Esophagus squamous epithelium (tissue), 4 donors: Measurements from ENCODE around the gene ZDHHC18.

ENCODE experiments used
- POLR2A ChIP-seq, 4 donors: fragments of 450-650 bp; IDR thresholded peaks; one replicate each; pipeline ENCODE4 v1.6.1; 2017; ENCODE audit warnings: antibody characterized with exemption in 4 of 4, mild to moderate bottlenecking in 4 of 4, moderate library complexity in 3 of 4
- TF ChIP-seq, protein P1 (sequence below), 6 experiments: fragments of 450-650 bp in 4 of 6; fragments of 200-600 bp in 2 of 6; sonication (generic) in 2 of 6; IDR thresholded peaks; one replicate each; pipeline ENCODE4 v1.5.1; 2016 to 2019; ENCODE audit warnings: antibody characterized with exemption in 6 of 6, mild to moderate bottlenecking in 4 of 6, moderate library complexity in 4 of 6

DNA sequence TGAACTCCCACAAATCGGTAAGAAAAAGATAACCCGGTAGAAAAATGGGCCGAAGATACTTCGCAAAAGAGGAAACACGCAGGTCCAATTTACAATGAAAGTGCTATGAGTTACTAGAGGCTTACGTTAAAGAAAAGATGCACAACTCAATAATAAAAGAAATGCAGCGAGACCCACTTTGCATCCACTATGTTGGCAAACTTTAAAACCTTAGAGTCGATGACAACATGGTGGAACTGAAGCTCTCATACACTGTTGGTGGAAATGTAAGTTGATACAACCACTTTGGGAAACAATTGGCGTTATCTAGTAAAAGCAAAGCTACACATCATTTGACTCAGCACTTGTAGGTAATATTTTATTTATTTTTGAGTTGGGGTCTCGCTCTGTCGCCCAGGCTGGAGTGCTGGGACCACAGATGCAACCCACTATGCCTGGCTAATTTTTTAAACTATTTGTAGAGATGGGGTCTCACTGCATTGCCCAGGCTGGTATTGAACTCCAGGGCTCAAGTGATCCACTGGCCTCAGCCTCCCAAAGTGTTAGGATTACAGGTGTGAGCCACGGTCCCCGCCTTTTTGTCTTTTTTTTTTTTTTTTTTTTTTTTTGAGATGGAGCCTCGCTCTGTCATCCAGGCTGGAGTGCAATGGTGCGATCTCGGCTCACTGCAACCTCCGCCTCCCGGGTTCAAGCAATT, 74.5 kb downstream of the ZDHHC18 start:
- TF ChIP-seq, protein P1, sequence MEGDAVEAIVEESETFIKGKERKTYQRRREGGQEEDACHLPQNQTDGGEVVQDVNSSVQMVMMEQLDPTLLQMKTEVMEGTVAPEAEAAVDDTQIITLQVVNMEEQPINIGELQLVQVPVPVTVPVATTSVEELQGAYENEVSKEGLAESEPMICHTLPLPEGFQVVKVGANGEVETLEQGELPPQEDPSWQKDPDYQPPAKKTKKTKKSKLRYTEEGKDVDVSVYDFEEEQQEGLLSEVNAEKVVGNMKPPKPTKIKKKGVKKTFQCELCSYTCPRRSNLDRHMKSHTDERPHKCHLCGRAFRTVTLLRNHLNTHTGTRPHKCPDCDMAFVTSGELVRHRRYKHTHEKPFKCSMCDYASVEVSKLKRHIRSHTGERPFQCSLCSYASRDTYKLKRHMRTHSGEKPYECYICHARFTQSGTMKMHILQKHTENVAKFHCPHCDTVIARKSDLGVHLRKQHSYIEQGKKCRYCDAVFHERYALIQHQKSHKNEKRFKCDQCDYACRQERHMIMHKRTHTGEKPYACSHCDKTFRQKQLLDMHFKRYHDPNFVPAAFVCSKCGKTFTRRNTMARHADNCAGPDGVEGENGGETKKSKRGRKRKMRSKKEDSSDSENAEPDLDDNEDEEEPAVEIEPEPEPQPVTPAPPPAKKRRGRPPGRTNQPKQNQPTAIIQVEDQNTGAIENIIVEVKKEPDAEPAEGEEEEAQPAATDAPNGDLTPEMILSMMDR (IDR thresholded peaks at IDR 0.05) = no peak
- no peak for TF ChIP-seq POLR2A (IDR thresholded peaks at IDR 0.05)
